Loucy (cell line): ENCODE measurements around the gene TMIGD3.

ENCODE experiments used
- H2AFZ ChIP-seq: fragments of 200-600 bp; sonication (generic); 2 replicates; pipeline ENCODE4 v1.6.0; 2016; ENCODE audit warnings: antibody characterized with exemption, mild to moderate bottlenecking, low read length, moderate library complexity
- H3F3A ChIP-seq: fragments of 200-600 bp; 2 replicates; pipeline ENCODE4 v1.6.0; 2016; ENCODE audit warnings: antibody characterized with exemption, low read depth, mild to moderate bottlenecking
- H3K27me3 ChIP-seq: fragments of 200-600 bp; sonication (generic); 2 replicates; pipeline ENCODE4 v1.6.1; 2014; ENCODE audit warnings: low read length, mild to moderate bottlenecking; ENCODE audit not compliant: insufficient read depth, poor library complexity, severe bottlenecking
- H3K36me3 ChIP-seq: fragments of 200-600 bp; sonication (generic); 2 replicates; pipeline ENCODE4 v1.6.1; 2016; ENCODE audit warnings: low read length; ENCODE audit not compliant: insufficient read depth
- H3K4me1 ChIP-seq: fragments of 200-600 bp; sonication (generic); 2 replicates; pipeline ENCODE4 v1.5.1; 2014; ENCODE audit warnings: low read length, mild to moderate bottlenecking; ENCODE audit not compliant: insufficient read depth, poor library complexity, severe bottlenecking
- H3K4me2 ChIP-seq: fragments of 200-600 bp; sonication (generic); 2 replicates; pipeline ENCODE4 v1.6.0; 2014; ENCODE audit warnings: antibody characterized with exemption, low read length, low read depth, mild to moderate bottlenecking; ENCODE audit not compliant: poor library complexity, severe bottlenecking
- H3K4me3 ChIP-seq: fragments of 200-600 bp; sonication (generic); 2 replicates; pipeline ENCODE4 v1.5.1; 2014; ENCODE audit warnings: low read length, mild to moderate bottlenecking, mixed read lengths; ENCODE audit not compliant: poor library complexity, severe bottlenecking
- H3K79me2 ChIP-seq: fragments of 200-600 bp; sonication (generic); 2 replicates; pipeline ENCODE4 v1.6.1; 2014; ENCODE audit warnings: low read length; ENCODE audit not compliant: insufficient read depth
- H3K9ac ChIP-seq: fragments of 200-600 bp; sonication (generic); 2 replicates; pipeline ENCODE4 v1.6.0; 2014; ENCODE audit warnings: mild to moderate bottlenecking, low read depth, low read length, moderate library complexity; ENCODE audit not compliant: poor library complexity, severe bottlenecking
- H3K9me2 ChIP-seq: fragments of 200-600 bp; sonication (generic); replicated peaks from 2 replicates; pipeline ENCODE4 v1.6.1; 2016; ENCODE audit warnings: low read depth, low read length, mixed read lengths
- H3K9me3 ChIP-seq: fragments of 200-600 bp; sonication (generic); 2 replicates; pipeline ENCODE4 v1.6.1; 2014; ENCODE audit warnings: mild to moderate bottlenecking, antibody characterized with exemption, low read length, low read depth; ENCODE audit not compliant: insufficient read depth
- H4K20me1 ChIP-seq: fragments of 200-600 bp; sonication (generic); 2 replicates; pipeline ENCODE4 v1.6.0; 2014; ENCODE audit warnings: antibody characterized with exemption, low read length, mild to moderate bottlenecking; ENCODE audit not compliant: insufficient read depth, poor library complexity, severe bottlenecking
- CTCF ChIP-seq: fragments of 200-600 bp; sonication (generic); conservative IDR thresholded peaks from 2 replicates; pipeline ENCODE4 v1.5.1; 2014; ENCODE audit warnings: mild to moderate bottlenecking, antibody characterized with exemption, low read length
- EZH2phosphoT487 ChIP-seq: fragments of 200-600 bp; IDR thresholded peaks from 2 replicates; pipeline ENCODE4 v1.6.1; 2018; ENCODE audit warnings: antibody characterized with exemption, mild to moderate bottlenecking, moderate library complexity, borderline replicate concordance

Gene TMIGD3

GRCh38 chr1:111490220-111490619, 13.2 kb downstream of the TMIGD3 start:
- Histone ChIP-seq H3K4me2 (no peak overlapping the region), H2AFZ (no peak overlapping the region)

GRCh38 chr1:111489604-111490003, 13.8 kb downstream of the TMIGD3 start:
- no peak overlapping the region for H3K9ac ChIP-seq
- no peak overlapping the region for H3K4me2 ChIP-seq
- no peaks in the 10 kb centered on the region for H3K27me3 ChIP-seq
- TF ChIP-seq EZH2phosphoT487 (no peak), CTCF (no peak)
- H3K4me3 ChIP-seq: no peak overlapping the region
- no peaks in the 10 kb centered on the region for H3K9me2 ChIP-seq
- no peaks in the 10 kb centered on the region for H4K20me1 ChIP-seq
- H3K9me3 ChIP-seq: no peaks in the 10 kb centered on the region
- H2AFZ ChIP-seq: no peak overlapping the region
- no peaks in the 10 kb centered on the region for H3K79me2 ChIP-seq
- no peaks in the 10 kb centered on the region for H3K36me3 ChIP-seq
- no peaks in the 10 kb centered on the region for H3F3A ChIP-seq
- no peaks in the 10 kb centered on the region for H3K4me1 ChIP-seq

More at GRCh38 chr1:111490220-111490619, 13.2 kb downstream of the TMIGD3 start:
- no peak for TF ChIP-seq EZH2phosphoT487
- no peak for TF ChIP-seq CTCF
- Histone ChIP-seq H3K4me1 (no peaks in the 10 kb centered on the region), H3F3A (no peaks in the 10 kb centered on the region), H3K4me3 (no peak overlapping the region), H3K9me2 (no peaks in the 10 kb centered on the region), H3K36me3 (no peaks in the 10 kb centered on the region), H3K79me2 (no peaks in the 10 kb centered on the region), H3K27me3 (no peaks in the 10 kb centered on the region), H4K20me1 (no peaks in the 10 kb centered on the region), H3K9ac (no peak overlapping the region), H3K9me3 (no peaks in the 10 kb centered on the region)

GRCh38 chr1:111488669-111489068, 14.8 kb downstream of the TMIGD3 start:
- H3F3A ChIP-seq: no peaks in the 10 kb centered on the region
- H3K4me1 ChIP-seq: no peaks in the 10 kb centered on the region
- H3K27me3 ChIP-seq: no peaks in the 10 kb centered on the region
- no peaks in the 10 kb centered on the region for H3K79me2 ChIP-seq
- H4K20me1 ChIP-seq: no peaks in the 10 kb centered on the region
- no peak overlapping the region for H2AFZ ChIP-seq
- no peak overlapping the region for H3K9ac ChIP-seq
- no peak overlapping the region for H3K4me2 ChIP-seq
- no peaks in the 10 kb centered on the region for H3K9me3 ChIP-seq
- no peak for TF ChIP-seq CTCF
- no peak for TF ChIP-seq EZH2phosphoT487
- H3K9me2 ChIP-seq: no peaks in the 10 kb centered on the region
- no peaks in the 10 kb centered on the region for H3K36me3 ChIP-seq
- no peak overlapping the region for H3K4me3 ChIP-seq
